PFSK-1 (cell line): ENCODE results near the gene XXYLT1.

ENCODE experiments used
- FOXP2 ChIP-seq: optimal IDR thresholded peaks from 2 replicates; pipeline ENCODE3; 2011; ENCODE audit warnings: borderline replicate concordance, control low read depth, inconsistent platforms; ENCODE audit not compliant: insufficient read depth; ENCODE audit errors: extremely low read length, extremely low read depth
- POLR2AphosphoS5 ChIP-seq: IDR thresholded peaks from 2 replicates; pipeline ENCODE4 v1.6.1; 2012; ENCODE audit warnings: low read depth, mild to moderate bottlenecking, control low read depth, low read length, moderate library complexity
- REST ChIP-seq, 2 experiments: IDR thresholded peaks; 2 replicates each; pipeline versions ENCODE4 v1.6.1 to v1.8.0; 2011 to 2012; ENCODE audit warnings: low read depth in 2 of 2, low read length in 2 of 2, control low read depth in 1 of 2, inconsistent platforms in 1 of 2, mild to moderate bottlenecking in 1 of 2, moderate library complexity in 1 of 2; ENCODE audit not compliant: insufficient read depth in 1 of 2
- SIN3A ChIP-seq: IDR thresholded peaks from 2 replicates; pipeline ENCODE4 v1.6.1; 2012; ENCODE audit warnings: mild to moderate bottlenecking, low read length, moderate library complexity, borderline replicate concordance; ENCODE audit not compliant: insufficient read depth
- TAF1 ChIP-seq: IDR thresholded peaks from 2 replicates; pipeline ENCODE4 v1.6.1; 2012; ENCODE audit warnings: low read length, control low read depth, borderline replicate concordance; ENCODE audit not compliant: insufficient read depth

- TF ChIP-seq POLR2AphosphoS5 (no peak), SIN3A (no peak), REST (IDR thresholded peaks at IDR 0.05; ENCODE audit: insufficient read depth in 1 of 2, low read depth in 2 of 2, low read length in 2 of 2) (no peak), TAF1 (no peak), FOXP2 (no peak)
These were observed 23.7 kb downstream of the XXYLT1 start for GRCh38 chr3:195247086-195247862.
